Naive thymus-derived CD4-positive, alpha-beta T cell (primary cell): ENCODE data around the gene SDC3. TPM values are rescaled to one million over a fixed set of nuclear protein-coding genes. Genes with fewer than 3 reads are reported as not detected.

Experiments
- ATAC-seq: fragments of 150-1000 bp; cut with Tn5 transposase; 2 replicates; pipeline ENCODE4 v1.10.0; 2021; ENCODE audit warnings: mild to moderate bottlenecking, moderate library complexity
- CTCF ChIA-PET: fragments of 350-600 bp; sonication (Branson Sonifier 250); formaldehyde crosslinking; loops from one replicate; lab custom pipeline; 2021; ENCODE audit warnings: antibody characterized with exemption; lab: Charles Lee
- POLR2A ChIA-PET: fragments of 350-600 bp; sonication (Branson Sonifier 250); formaldehyde crosslinking; loops from one replicate; lab custom pipeline; 2021; ENCODE audit warnings: antibody characterized with exemption, inconsistent platforms; lab: Charles Lee
- DNase-seq, 9 donors: peaks; one replicate each; pipeline versions ENCODE4 v3.0.0 to v3.0.0-alpha.2; 2020 to 2022; ENCODE audit warnings: mixed read lengths in 1 of 9
- H3K27ac ChIP-seq: one replicate; pipeline ENCODE4 v1.7.0; 2013; ENCODE audit warnings: mild to moderate bottlenecking, low read depth, low read length, moderate library complexity
- H3K27me3 ChIP-seq, 2 donors: one replicate each; pipeline ENCODE4 v1.7.0; 2013; ENCODE audit warnings: low read length in 2 of 2, mild to moderate bottlenecking in 2 of 2, moderate library complexity in 2 of 2; ENCODE audit not compliant: control insufficient read depth in 2 of 2, insufficient read depth in 2 of 2
- H3K36me3 ChIP-seq, 3 experiments: 1 replicate in 2 of 3; 2 replicates in 1 of 3; pipeline ENCODE4 v1.7.0; 2013; ENCODE audit warnings: low read length in 3 of 3, mild to moderate bottlenecking in 3 of 3, moderate library complexity in 1 of 3; ENCODE audit not compliant: insufficient read depth in 3 of 3, control insufficient read depth in 2 of 3
- H3K4me1 ChIP-seq, 2 donors: one replicate each; pipeline ENCODE4 v1.7.0; 2013; ENCODE audit warnings: low read length in 2 of 2, mild to moderate bottlenecking in 2 of 2, moderate library complexity in 1 of 2; ENCODE audit not compliant: control insufficient read depth in 2 of 2, insufficient read depth in 2 of 2
- H3K4me3 ChIP-seq: 2 replicates; pipeline ENCODE4 v1.7.0; 2013; ENCODE audit warnings: mild to moderate bottlenecking, low read length
- H3K9me3 ChIP-seq, 3 experiments: 1 replicate in 2 of 3; 2 replicates in 1 of 3; pipeline ENCODE4 v1.7.0; 2013; ENCODE audit warnings: low read length in 3 of 3; ENCODE audit not compliant: control insufficient read depth in 2 of 3
- H3K27ac Mint-ChIP-seq, 9 donors: one replicate each; pipeline ENCODE4 v1.8.0; 2020 to 2022; ENCODE audit warnings: mixed read lengths in 9 of 9, mild to moderate bottlenecking in 8 of 9, moderate library complexity in 5 of 9, inconsistent platforms in 2 of 9
- H3K27me3 Mint-ChIP-seq, 5 donors: one replicate each; pipeline ENCODE4 v1.8.0; 2021 to 2022; ENCODE audit warnings: mixed read lengths in 5 of 5, mild to moderate bottlenecking in 1 of 5
- H3K36me3 Mint-ChIP-seq, 5 donors: one replicate each; pipeline ENCODE4 v1.8.0; 2020 to 2022; ENCODE audit warnings: mixed read lengths in 5 of 5, mild to moderate bottlenecking in 3 of 5, inconsistent platforms in 1 of 5
- H3K4me1 Mint-ChIP-seq, 7 donors: one replicate each; pipeline ENCODE4 v1.8.0; 2020 to 2022; ENCODE audit warnings: mixed read lengths in 7 of 7, mild to moderate bottlenecking in 3 of 7, inconsistent platforms in 1 of 7
- H3K4me3 Mint-ChIP-seq, 10 donors: one replicate each; pipeline ENCODE4 v1.8.0; 2020 to 2022; ENCODE audit warnings: mild to moderate bottlenecking in 10 of 10, mixed read lengths in 10 of 10, moderate library complexity in 6 of 10, inconsistent platforms in 2 of 10
- H3K9me3 Mint-ChIP-seq, 11 donors: one replicate each; pipeline ENCODE4 v1.8.0; 2020 to 2022; ENCODE audit warnings: mixed read lengths in 11 of 11, mild to moderate bottlenecking in 4 of 11, inconsistent platforms in 1 of 11, moderate library complexity in 1 of 11
- intact Hi-C, 2 donors: fragments of 100-400 bp; cut with micrococcal nuclease; formaldehyde crosslinking; loops; one replicate each; pipeline ENCODE4 v1.15.1; 2023
- polyA plus RNA-seq, 2 donors: library from polyadenylated mRNA; unstranded; fragments of 300-500 nt; fragmentation: Illumina TruSeq; gene quantifications; one replicate each; pipeline ENCODE4 v1.2.3, GENCODE V29; 2021
- total RNA-seq, 6 experiments: library from RNA in 5 of 6; stranded (reverse) in 5 of 6; gene quantifications; 1 replicate in 5 of 6; 2 replicates in 1 of 6; pipeline ENCODE4 v1.2.3 and lab custom pipeline; 2021 to 2026

SDC3 gene
- total and polyA plus RNA-seq, 7 experiments from 2014 or later: 0.07 to 0.42 (median 0.27) TPM; not detected in 1

DNA sequence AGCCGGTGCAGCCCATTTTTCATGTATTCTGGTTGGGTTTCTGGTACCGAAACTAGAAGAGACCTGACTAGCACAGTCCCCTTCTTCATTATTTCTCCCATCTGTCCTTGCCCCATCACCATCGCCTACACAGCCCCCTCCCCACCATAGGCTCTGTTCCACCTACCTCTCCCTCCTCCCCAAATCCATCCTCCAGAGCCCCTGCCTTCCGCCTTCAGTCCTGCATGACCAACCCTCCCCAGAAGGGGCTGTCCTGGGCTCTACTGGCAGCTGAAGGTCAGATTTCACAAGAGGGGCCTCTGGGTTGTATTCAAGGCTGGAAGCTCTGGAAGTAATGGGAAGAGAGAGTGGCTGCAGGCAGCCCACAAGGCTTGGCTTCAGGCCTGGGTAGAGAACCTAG lies 55.2 kb downstream of the SDC3 start:
- H3K27ac Mint-ChIP-seq: no peak overlapping the region
- H3K9me3 ChIP-seq: no peaks in the 10 kb centered on the region
- H3K9me3 Mint-ChIP-seq: no peaks in the 10 kb centered on the region
- intact Hi-C loops: no loop called here
- peaks cover 17 to 23% (median 18%) of the 10 kb centered on the region in 5 donors for H3K27me3 Mint-ChIP-seq
- H3K4me3 ChIP-seq: no peak overlapping the region
- H3K36me3 ChIP-seq: no peaks in the 10 kb centered on the region
- H3K27ac ChIP-seq: no peak overlapping the region
- no peaks in the 10 kb centered on the region for H3K27me3 ChIP-seq
- ChIA-PET POLR2A (no interaction called here), CTCF (no interaction called here)
- H3K36me3 Mint-ChIP-seq: no peaks in the 10 kb centered on the region
- H3K4me1 Mint-ChIP-seq: peaks cover 0 to 8% (median 3%) of the 10 kb centered on the region in 7 donors
- ATAC-seq: no peak
- no peak overlapping the region for H3K4me3 Mint-ChIP-seq
- DNase-seq: no peak
- H3K4me1 ChIP-seq: peaks cover 0 to 3% of the 10 kb centered on the region in 2 donors

DNA sequence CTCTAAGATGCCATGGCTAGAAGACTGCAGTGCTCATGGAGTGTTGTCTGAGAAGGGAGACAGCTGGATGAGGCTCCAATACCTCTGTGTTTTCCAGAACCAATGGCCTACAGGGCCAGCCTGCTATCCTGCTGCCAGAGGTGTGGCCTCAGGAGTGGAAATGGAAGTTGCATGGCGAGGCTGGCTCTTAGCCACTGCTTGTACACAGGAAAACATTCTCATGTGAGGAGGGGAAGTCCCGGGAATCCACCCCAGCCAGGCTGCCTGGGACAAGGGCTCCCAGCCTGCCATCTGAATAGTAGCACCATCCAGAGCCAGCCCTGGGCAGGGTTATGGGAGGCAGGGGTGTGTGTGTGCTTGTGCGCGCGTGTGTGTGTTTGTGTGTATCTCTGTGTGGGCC lies 56.5 kb downstream of the SDC3 start:
- Histone ChIP-seq H3K27me3 (no peaks in the 10 kb centered on the region), H3K4me1 (peaks cover 0 to 3% of the 10 kb centered on the region in 2 donors), H3K27ac (no peak overlapping the region), H3K9me3 (no peaks in the 10 kb centered on the region), H3K4me3 (no peak overlapping the region), H3K36me3 (no peaks in the 10 kb centered on the region)
- no peaks in the 10 kb centered on the region for H3K9me3 Mint-ChIP-seq
- H3K27me3 Mint-ChIP-seq: peaks cover 21 to 31% (median 25%) of the 10 kb centered on the region in 5 donors
- no peak overlapping the region for H3K4me3 Mint-ChIP-seq
- ATAC-seq: no peak
- CTCF ChIA-PET: no interaction called here
- no peaks in the 10 kb centered on the region for H3K36me3 Mint-ChIP-seq
- H3K4me1 Mint-ChIP-seq: peaks cover 0 to 11% (median 3%) of the 10 kb centered on the region in 7 donors
- POLR2A ChIA-PET: no interaction called here
- intact Hi-C loops: no loop called here
- H3K27ac Mint-ChIP-seq: no peak overlapping the region
- no peak for DNase-seq

DNA sequence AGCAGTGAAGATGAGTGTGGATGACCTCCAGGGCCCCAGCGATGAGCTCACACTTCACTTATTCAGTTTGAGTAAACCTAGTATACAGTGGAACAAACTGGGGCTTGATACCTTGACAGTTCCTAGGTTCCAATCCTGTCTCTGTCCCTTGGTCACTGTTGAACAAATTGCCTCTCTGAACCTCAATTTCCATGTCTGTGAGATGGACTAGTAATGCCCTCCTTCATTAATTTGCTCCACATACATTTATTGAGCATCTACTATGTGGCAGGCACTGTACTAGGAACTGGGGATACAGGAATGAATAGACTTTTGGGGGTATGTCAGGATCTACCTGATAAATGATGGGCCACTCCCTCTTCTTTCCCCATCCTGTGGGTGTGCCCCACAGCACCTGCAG lies 57.3 kb downstream of the SDC3 start:
- no peaks in the 10 kb centered on the region for H3K9me3 Mint-ChIP-seq
- H3K36me3 Mint-ChIP-seq: no peaks in the 10 kb centered on the region
- Histone ChIP-seq H3K9me3 (no peaks in the 10 kb centered on the region), H3K4me3 (no peak overlapping the region), H3K27ac (no peak overlapping the region), H3K36me3 (no peaks in the 10 kb centered on the region), H3K4me1 (peaks cover 0 to 3% of the 10 kb centered on the region in 2 donors), H3K27me3 (no peaks in the 10 kb centered on the region)
- CTCF ChIA-PET: no interaction called here
- H3K27ac Mint-ChIP-seq: no peak overlapping the region
- H3K4me3 Mint-ChIP-seq: no peak overlapping the region
- no peak for ATAC-seq
- peaks cover 21 to 38% (median 29%) of the 10 kb centered on the region in 5 donors for H3K27me3 Mint-ChIP-seq
- DNase-seq: no peak
- H3K4me1 Mint-ChIP-seq: peaks cover 0 to 11% (median 3%) of the 10 kb centered on the region in 7 donors
- intact Hi-C loops: no loop called here
- POLR2A ChIA-PET: no interaction called here

DNA sequence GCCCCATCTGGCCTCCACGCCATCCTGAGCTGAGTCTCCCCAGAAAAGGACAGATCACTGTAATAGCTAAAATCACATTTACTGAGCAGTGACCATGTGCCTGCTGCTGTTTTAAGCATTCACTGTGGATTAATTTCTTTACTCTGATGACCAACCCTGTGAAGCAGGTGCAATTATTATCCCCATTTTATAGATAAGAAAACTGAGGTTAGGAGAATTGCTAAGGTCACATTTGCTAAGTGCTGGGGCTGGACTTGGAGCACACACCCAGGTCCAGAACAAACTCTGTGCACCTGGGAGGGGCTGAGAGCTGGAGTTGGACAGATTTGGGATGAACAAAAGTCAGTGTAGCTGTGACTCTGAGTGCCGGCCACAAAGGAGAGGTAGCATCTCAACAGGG lies 58.0 kb downstream of the SDC3 start:
- H3K9me3 ChIP-seq: no peaks in the 10 kb centered on the region
- peaks cover 0 to 3% of the 10 kb centered on the region in 2 donors for H3K4me1 ChIP-seq
- H3K36me3 ChIP-seq: no peaks in the 10 kb centered on the region
- no peak overlapping the region for H3K4me3 ChIP-seq
- Mint-ChIP-seq H3K36me3 (no peaks in the 10 kb centered on the region), H3K27me3 (peaks cover 27 to 45% (median 36%) of the 10 kb centered on the region in 5 donors), H3K4me1 (peaks cover 0 to 11% (median 3%) of the 10 kb centered on the region in 7 donors), H3K27ac (no peak overlapping the region), H3K4me3 (no peak overlapping the region), H3K9me3 (no peaks in the 10 kb centered on the region)
- H3K27ac ChIP-seq: no peak overlapping the region
- ChIA-PET POLR2A (no interaction called here), CTCF (no interaction called here)
- H3K27me3 ChIP-seq: no peaks in the 10 kb centered on the region
- ATAC-seq: no peak
- intact Hi-C loops: no loop called here
- no peak for DNase-seq

DNA sequence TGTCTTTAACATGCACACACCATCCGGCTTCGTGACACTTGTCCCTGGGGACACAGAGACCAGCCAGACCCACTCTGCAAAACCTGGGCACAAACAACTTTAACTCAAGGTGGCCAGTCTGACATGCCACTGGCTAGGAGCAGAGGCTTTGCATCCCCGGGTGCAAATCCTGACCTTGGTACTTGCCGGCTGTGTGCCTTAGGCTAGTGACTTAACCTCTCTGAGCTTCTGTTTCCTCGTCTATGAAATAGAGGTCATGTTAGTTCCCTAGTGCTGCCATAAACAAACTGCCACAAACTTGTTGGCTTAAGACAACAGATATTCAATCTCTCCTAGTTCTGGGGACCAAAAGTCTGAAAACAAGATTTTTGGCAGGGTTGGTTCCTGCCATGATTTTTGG lies 60.4 kb downstream of the SDC3 start:
- Histone ChIP-seq H3K9me3 (no peaks in the 10 kb centered on the region), H3K36me3 (no peaks in the 10 kb centered on the region), H3K4me3 (no peak overlapping the region), H3K4me1 (no peaks in the 10 kb centered on the region), H3K27ac (no peak overlapping the region), H3K27me3 (no peaks in the 10 kb centered on the region)
- Mint-ChIP-seq H3K27ac (no peak overlapping the region), H3K27me3 (peaks cover 45 to 59% (median 49%) of the 10 kb centered on the region in 5 donors), H3K4me3 (no peak overlapping the region), H3K36me3 (peaks cover 0 to 3% (median 0%) of the 10 kb centered on the region in 5 donors), H3K9me3 (peaks cover 0 to 2% (median 0%) of the 10 kb centered on the region in 11 donors), H3K4me1 (peaks cover 0 to 5% (median 0%) of the 10 kb centered on the region in 7 donors)
- intact Hi-C loops: no loop called here
- ATAC-seq (no peak), DNase-seq (no peak)
- CTCF ChIA-PET: no interaction called here
- POLR2A ChIA-PET: no interaction called here

DNA sequence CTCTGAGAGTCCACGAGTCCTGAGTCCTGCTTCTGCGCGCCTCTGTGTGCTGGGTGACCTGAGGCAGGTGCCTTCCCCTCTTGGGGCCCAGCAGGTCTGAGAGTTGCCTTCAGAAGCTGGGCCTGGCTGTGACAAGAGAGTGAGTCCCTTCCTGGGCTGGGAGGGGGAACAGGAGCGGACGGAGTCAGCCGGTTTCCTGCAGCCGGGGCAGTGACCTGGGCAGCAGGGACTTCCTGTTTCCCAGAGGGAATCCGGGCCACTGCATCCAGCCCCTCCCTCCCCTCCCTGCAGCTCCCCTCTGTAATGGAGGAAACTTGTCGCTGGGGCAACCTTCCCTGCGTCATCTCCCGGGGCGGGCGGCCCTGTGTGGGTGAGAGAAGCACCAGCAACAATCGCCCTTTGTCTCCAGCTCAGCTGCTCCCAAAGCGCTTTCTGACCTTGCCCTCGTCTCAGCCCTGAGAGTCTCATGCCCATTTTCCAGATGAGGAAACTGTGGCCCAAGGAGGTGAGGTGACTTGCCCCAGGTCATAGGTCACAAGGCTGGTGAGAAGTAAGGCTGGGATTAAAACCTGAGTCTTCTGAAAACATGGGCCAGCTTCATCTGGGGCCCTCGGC lies 61.1 kb downstream of the SDC3 start:
- H3K4me3 Mint-ChIP-seq: no peak overlapping the region
- H3K27me3 Mint-ChIP-seq: peaks cover 46 to 65% (median 56%) of the 10 kb centered on the region in 5 donors
- no peak overlapping the region for H3K27ac Mint-ChIP-seq
- H3K4me1 ChIP-seq: no peaks in the 10 kb centered on the region
- ATAC-seq (no peak), DNase-seq (no peak)
- POLR2A ChIA-PET: no interaction called here
- H3K36me3 Mint-ChIP-seq: peaks cover 0 to 3% (median 0%) of the 10 kb centered on the region in 5 donors
- CTCF ChIA-PET: no interaction called here
- H3K9me3 ChIP-seq: no peaks in the 10 kb centered on the region
- H3K27me3 ChIP-seq: no peaks in the 10 kb centered on the region
- peaks cover 0 to 5% (median 0%) of the 10 kb centered on the region in 7 donors for H3K4me1 Mint-ChIP-seq
- H3K9me3 Mint-ChIP-seq: peaks cover 0 to 2% (median 0%) of the 10 kb centered on the region in 11 donors
- intact Hi-C loops: no loop called here
- no peak overlapping the region for H3K27ac ChIP-seq
- no peak overlapping the region for H3K4me3 ChIP-seq
- H3K36me3 ChIP-seq: no peaks in the 10 kb centered on the region

DNA sequence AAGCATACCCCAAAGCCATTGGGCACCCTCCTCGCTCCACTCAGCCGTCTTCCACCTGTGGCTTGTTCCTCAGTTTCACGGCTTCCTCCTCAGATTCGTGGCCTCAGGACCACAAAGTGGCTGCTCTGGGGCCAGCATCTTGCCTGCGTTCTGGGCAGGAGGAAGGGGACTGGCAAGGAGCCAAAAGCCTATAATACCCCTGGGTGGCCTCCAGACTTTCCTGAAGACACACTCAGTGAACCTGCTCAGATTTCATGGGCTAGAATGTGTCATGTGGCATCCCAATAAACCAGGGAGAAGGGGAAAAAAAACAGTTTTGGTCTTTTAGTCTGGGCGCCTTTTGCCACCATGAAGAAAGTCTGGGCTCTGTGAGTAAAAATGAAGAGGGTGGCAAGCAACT lies 62.0 kb downstream of the SDC3 start:
- no peaks in the 10 kb centered on the region for H3K4me1 ChIP-seq
- peaks cover 0 to 5% (median 0%) of the 10 kb centered on the region in 7 donors for H3K4me1 Mint-ChIP-seq
- peaks cover 49 to 72% (median 62%) of the 10 kb centered on the region in 5 donors for H3K27me3 Mint-ChIP-seq
- no peaks in the 10 kb centered on the region for H3K9me3 ChIP-seq
- no peak overlapping the region for H3K27ac ChIP-seq
- no peak overlapping the region for H3K27ac Mint-ChIP-seq
- no peaks in the 10 kb centered on the region for H3K27me3 ChIP-seq
- H3K9me3 Mint-ChIP-seq: peaks cover 0 to 2% (median 0%) of the 10 kb centered on the region in 11 donors
- DNase-seq (no peak), ATAC-seq (no peak)
- no peak overlapping the region for H3K4me3 ChIP-seq
- peaks cover 0 to 3% (median 0%) of the 10 kb centered on the region in 5 donors for H3K36me3 Mint-ChIP-seq
- H3K4me3 Mint-ChIP-seq: no peak overlapping the region
- H3K36me3 ChIP-seq: no peaks in the 10 kb centered on the region
- intact Hi-C loops: no loop called here
- POLR2A ChIA-PET: no interaction called here
- CTCF ChIA-PET: interaction anchor here (0.6 kb wide), 1 partner anchor 1966 kb away, joined by 5 read pairs; no protein-coding TSS in a partner anchor
